Coronary artery (tissue), 2 donors: ENCODE results near the gene TNNT3.

Source experiments
- DNase-seq: peaks from one replicate; pipeline ENCODE4 v3.0.0-alpha.2; 2017; ENCODE audit warnings: low spot score
- H3K27ac ChIP-seq, 2 donors: fragments of 200-600 bp; sonication (generic); one replicate each; pipeline ENCODE4 v1.5.1; 2016 to 2019
- H3K4me3 ChIP-seq: fragments of 200-600 bp; sonication (generic); 2 replicates; pipeline ENCODE4 v1.5.1; 2016; ENCODE audit warnings: mild to moderate bottlenecking, moderate library complexity
- CTCF ChIP-seq: fragments of 200-600 bp; sonication (generic); IDR thresholded peaks from one replicate; pipeline ENCODE4 v1.5.1; 2019; ENCODE audit warnings: antibody characterized with exemption

Gene TNNT3

GRCh38 chr11:1879941-1880720 lies 39.4 kb upstream of the TNNT3 start:
- H3K27ac ChIP-seq: peak overlapping the region; percentile 73 to 91
- TF ChIP-seq CTCF: no peak
- peak; percentile 81 for DNase-seq
- H3K4me3 ChIP-seq: no peak overlapping the region

- no peak for TF ChIP-seq CTCF
- Histone ChIP-seq H3K27ac (peak overlapping the region; percentile 73 to 91), H3K4me3 (no peak overlapping the region)
- peak; percentile 73 for DNase-seq
Observed at GRCh38 chr11:1880746-1881441, 38.6 kb upstream of the TNNT3 start.

- DNase-seq: peak; percentile 71
- TF ChIP-seq CTCF: no peak
- H3K4me3 ChIP-seq: peak overlapping the region; percentile 24
- peak overlapping the region in 1 of 2 donors; percentile 91 for H3K27ac ChIP-seq
Observed at GRCh38 chr11:1881442-1882264, 37.9 kb upstream of the TNNT3 start.

- Histone ChIP-seq H3K4me3 (peak overlapping the region; percentile 24), H3K27ac (peak overlapping the region in 1 of 2 donors; percentile 91)
- peak; percentile 61 for TF ChIP-seq CTCF
- peak; percentile 85 for DNase-seq
Observed at GRCh38 chr11:1882265-1883238, 37.0 kb upstream of the TNNT3 start.

- peak; percentile 67 for DNase-seq
- Histone ChIP-seq H3K27ac (no peak overlapping the region), H3K4me3 (no peak overlapping the region)
- TF ChIP-seq CTCF: no peak
Observed at GRCh38 chr11:1883346-1884302, 35.9 kb upstream of the TNNT3 start.
